GM19023 (cell line): ENCODE results near the gene TMED8.

Source experiments
- ATAC-seq: cut with Tn5 transposase; IDR thresholded peaks from one replicate; pipeline ENCODE4 v1.9.1; 2021; ENCODE audit warnings: mild to moderate bottlenecking, moderate library complexity; ENCODE audit not compliant: unreplicated experiment

TMED8 gene

DNA sequence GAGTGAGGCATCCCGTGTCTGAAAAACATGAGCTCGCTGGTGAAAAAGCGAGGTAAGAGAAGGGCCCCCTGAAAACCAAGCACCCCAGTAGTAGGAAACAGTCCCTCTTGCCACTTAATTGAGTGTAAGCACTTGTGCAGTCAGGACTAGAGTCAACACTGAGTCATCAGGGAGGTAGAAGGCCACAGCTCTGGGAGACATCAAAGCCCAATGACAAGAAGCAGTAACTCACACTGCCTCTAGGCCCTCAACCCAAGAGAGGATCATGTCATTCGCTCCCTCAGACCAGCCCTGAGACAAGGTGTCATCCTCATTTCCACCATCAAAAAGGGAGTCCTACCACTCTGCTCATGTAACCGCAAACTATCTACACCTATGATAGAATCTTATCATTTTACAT lies 74.0 kb downstream of the TMED8 start:
- ATAC-seq: no peak

DNA sequence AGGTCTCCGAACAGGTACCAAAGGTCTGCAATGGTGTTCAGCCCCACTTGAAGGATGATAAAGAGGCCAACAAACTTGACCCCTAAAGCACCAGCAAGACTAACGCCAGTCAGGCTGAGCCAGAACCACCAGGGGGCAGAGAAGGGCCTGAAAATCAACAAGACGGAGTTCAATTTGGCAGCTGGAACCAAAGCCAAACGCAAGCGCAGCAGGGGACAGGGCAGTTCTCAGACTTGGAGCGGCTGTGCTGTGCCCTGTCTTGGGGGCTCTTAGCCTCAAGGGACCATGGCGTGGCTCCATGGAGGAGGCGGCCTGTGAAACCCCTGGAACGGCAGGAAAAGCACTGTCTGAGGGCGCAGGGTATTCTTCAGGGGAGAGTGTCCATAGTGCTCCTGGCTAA lies 75.8 kb downstream of the TMED8 start:
- no peak for ATAC-seq

DNA sequence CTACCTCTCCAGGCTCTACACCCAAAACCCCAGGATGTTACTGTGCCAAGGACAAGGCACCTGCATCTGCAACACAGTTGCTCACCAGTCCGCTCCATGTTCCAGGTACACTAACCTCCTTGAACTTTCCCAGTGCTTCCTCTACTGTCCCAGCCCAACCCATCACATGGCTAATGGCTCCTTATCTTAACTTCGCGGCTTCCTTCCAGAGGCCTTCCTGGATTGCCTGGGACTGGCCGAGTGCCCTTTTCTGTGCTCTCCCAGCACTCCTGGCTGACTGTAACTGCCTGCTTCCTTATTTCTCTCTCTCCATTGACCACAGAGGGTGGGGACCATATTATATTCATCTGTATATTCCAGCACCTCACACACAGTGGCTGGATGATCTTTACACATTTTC lies 77.1 kb downstream of the TMED8 start:
- ATAC-seq: no peak

- ATAC-seq: no peak
These were observed 80.0 kb downstream of the TMED8 start for GRCh38 chr14:77296906-77297305.

GRCh38 chr14:77296155-77296554 lies 80.7 kb downstream of the TMED8 start:
- ATAC-seq: no peak

GRCh38 chr14:77290705-77291104 lies 86.2 kb downstream of the TMED8 start:
- ATAC-seq: no peak

DNA sequence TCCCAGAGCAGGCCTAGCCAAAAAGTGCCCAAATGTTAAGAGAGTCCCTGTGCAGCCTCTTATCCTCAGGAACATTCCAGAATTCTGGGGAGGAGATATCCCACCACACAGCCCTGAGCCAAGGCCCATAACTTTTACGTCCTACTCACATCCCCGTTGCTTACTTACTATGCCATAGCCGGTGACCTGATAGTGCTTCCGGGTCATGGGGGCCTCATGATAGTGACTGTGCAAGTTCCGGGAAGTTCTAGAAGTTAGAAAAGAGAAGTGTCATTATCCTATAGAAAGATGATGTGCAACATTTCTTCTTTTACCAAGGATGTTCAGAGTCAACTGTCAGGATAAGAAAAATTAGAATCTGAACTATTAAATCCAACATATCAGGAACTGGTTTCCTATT lies 90.3 kb downstream of the TMED8 start:
- no peak for ATAC-seq
